WERI-Rb-1 (cell line): ENCODE results near the gene MOV10.

Experiments
- DNase-seq: peaks from one replicate; pipeline ENCODE4 v3.0.0-alpha.2; 2020
- H3K27ac ChIP-seq: fragments of 250-450 bp; sonication (Bioruptor Pico); 2 replicates; pipeline ENCODE4 v1.5.1; 2020; ENCODE audit warnings: mild to moderate bottlenecking, moderate library complexity
- H3K27me3 ChIP-seq: fragments of 250-450 bp; sonication (Bioruptor Pico); 2 replicates; pipeline ENCODE4 v1.5.1; 2021; ENCODE audit warnings: mild to moderate bottlenecking, low read depth, moderate library complexity; ENCODE audit not compliant: insufficient read depth, severe bottlenecking
- H3K36me3 ChIP-seq: fragments of 250-450 bp; sonication (Bioruptor Pico); 2 replicates; pipeline ENCODE4 v1.5.1; 2020; ENCODE audit warnings: mild to moderate bottlenecking, moderate library complexity
- H3K4me3 ChIP-seq: 2 replicates; pipeline ENCODE4 v1.5.1; 2011; ENCODE audit warnings: low read depth, mild to moderate bottlenecking, control low read depth, low read length
- H3K9me3 ChIP-seq: fragments of 250-450 bp; sonication (Bioruptor Pico); 2 replicates; pipeline ENCODE4 v1.5.1; 2021; ENCODE audit warnings: mild to moderate bottlenecking, moderate library complexity; ENCODE audit not compliant: severe bottlenecking
- CTCF ChIP-seq: IDR thresholded peaks from 2 replicates; pipeline ENCODE4 v1.5.1; 2011; ENCODE audit warnings: low read depth, mild to moderate bottlenecking, control low read depth, inconsistent platforms, low read length

MOV10 gene, protein sequence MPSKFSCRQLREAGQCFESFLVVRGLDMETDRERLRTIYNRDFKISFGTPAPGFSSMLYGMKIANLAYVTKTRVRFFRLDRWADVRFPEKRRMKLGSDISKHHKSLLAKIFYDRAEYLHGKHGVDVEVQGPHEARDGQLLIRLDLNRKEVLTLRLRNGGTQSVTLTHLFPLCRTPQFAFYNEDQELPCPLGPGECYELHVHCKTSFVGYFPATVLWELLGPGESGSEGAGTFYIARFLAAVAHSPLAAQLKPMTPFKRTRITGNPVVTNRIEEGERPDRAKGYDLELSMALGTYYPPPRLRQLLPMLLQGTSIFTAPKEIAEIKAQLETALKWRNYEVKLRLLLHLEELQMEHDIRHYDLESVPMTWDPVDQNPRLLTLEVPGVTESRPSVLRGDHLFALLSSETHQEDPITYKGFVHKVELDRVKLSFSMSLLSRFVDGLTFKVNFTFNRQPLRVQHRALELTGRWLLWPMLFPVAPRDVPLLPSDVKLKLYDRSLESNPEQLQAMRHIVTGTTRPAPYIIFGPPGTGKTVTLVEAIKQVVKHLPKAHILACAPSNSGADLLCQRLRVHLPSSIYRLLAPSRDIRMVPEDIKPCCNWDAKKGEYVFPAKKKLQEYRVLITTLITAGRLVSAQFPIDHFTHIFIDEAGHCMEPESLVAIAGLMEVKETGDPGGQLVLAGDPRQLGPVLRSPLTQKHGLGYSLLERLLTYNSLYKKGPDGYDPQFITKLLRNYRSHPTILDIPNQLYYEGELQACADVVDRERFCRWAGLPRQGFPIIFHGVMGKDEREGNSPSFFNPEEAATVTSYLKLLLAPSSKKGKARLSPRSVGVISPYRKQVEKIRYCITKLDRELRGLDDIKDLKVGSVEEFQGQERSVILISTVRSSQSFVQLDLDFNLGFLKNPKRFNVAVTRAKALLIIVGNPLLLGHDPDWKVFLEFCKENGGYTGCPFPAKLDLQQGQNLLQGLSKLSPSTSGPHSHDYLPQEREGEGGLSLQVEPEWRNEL

DNA sequence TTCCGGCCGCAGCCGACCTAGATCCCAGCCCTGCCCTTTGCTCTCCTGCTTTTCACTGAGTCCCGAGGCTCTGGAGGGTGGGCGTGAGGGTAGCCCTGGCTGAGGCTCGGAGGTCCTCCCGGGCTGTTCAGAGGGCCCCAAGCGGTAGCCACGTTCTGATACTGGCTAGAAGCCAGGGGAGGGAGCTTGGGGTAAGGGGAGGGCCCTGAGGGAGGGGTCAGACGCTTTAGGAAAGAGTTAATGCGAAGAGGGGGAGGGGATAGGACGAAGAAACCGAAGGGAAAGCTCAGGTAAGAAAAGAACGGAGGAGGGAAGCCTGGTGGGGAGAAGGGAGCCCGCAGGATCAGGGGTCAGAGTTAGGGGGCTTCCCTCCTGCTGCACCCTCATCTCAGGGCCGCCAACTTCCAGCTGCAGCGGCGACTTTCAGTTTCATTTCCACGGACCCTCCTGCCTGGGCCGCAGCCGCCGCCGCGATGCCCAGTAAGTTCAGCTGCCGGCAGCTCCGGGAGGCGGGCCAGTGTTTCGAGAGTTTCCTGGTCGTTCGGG lies at the start of gene MOV10:
Gene MOV10 (plus strand): TSS at position 220 of the 546 bp plus-strand sequence. CDS start 254 bp downstream, at position 474.
- TF ChIP-seq CTCF: no peak
- DNase-seq: peak; percentile 80
- H3K4me3 ChIP-seq: peak within 1 kb of the TSS; percentile 92
- peak within 1 kb of the TSS; percentile 90 for H3K27ac ChIP-seq
- no peaks in the 10 kb centered on the region for H3K27me3 ChIP-seq
- H3K36me3 ChIP-seq: peaks cover 12% of the 10 kb centered on the region
- no peaks in the 10 kb centered on the region for H3K9me3 ChIP-seq

GRCh38 chr1:112625696-112626095 lies 48.8 kb upstream of the MOV10 start:
- no peaks in the 10 kb centered on the region for H3K9me3 ChIP-seq
- no peak overlapping the region for H3K4me3 ChIP-seq
- H3K27ac ChIP-seq: no peak overlapping the region
- no peaks in the 10 kb centered on the region for H3K27me3 ChIP-seq
- no peak for DNase-seq
- no peak for TF ChIP-seq CTCF
- peaks cover 20% of the 10 kb centered on the region for H3K36me3 ChIP-seq

GRCh38 chr1:112626193-112626592 lies 48.3 kb upstream of the MOV10 start:
- DNase-seq: no peak
- no peak for TF ChIP-seq CTCF
- Histone ChIP-seq H3K36me3 (peaks cover 21% of the 10 kb centered on the region), H3K4me3 (no peak overlapping the region), H3K27ac (no peak overlapping the region), H3K9me3 (no peaks in the 10 kb centered on the region), H3K27me3 (no peaks in the 10 kb centered on the region)

GRCh38 chr1:112626887-112627286 lies 47.6 kb upstream of the MOV10 start:
- Histone ChIP-seq H3K27ac (no peak overlapping the region), H3K36me3 (peaks cover 21% of the 10 kb centered on the region)

GRCh38 chr1:112628516-112628915 lies 45.9 kb upstream of the MOV10 start:
- no peak for DNase-seq
- Histone ChIP-seq H3K27ac (no peak overlapping the region), H3K4me3 (no peak overlapping the region), H3K36me3 (peaks cover 19% of the 10 kb centered on the region), H3K9me3 (no peaks in the 10 kb centered on the region), H3K27me3 (no peaks in the 10 kb centered on the region)
- no peak for TF ChIP-seq CTCF

More at GRCh38 chr1:112626887-112627286, 47.6 kb upstream of the MOV10 start:
- DNase-seq: no peak
- Histone ChIP-seq H3K4me3 (no peak overlapping the region), H3K27me3 (no peaks in the 10 kb centered on the region), H3K9me3 (no peaks in the 10 kb centered on the region)
- no peak for TF ChIP-seq CTCF
